A673 (cell line): ENCODE data around the gene MPZL1. TPM values are rescaled to one million over a fixed set of nuclear protein-coding genes. Genes with fewer than 3 reads are reported as not detected.

ENCODE experiments used
- BruUV-seq: library from RNA; stranded (reverse); fragments of 400-500 nt; replicated peaks from 2 replicates; lab custom pipeline; 2021; lab: Mats Ljungman, UMichigan
- CTCF ChIA-PET: fragments of 300-600 bp; sonication (Branson Sonifier 250); formaldehyde crosslinking; loops from one replicate; lab custom pipeline; 2022; ENCODE audit warnings: antibody characterized with exemption; lab: Charles Lee
- POLR2A ChIA-PET: fragments of 300-600 bp; sonication (Branson Sonifier 250); formaldehyde crosslinking; loops from one replicate; lab custom pipeline; 2022; ENCODE audit warnings: antibody characterized with exemption; ENCODE audit not compliant: low non-redundant PET; lab: Charles Lee
- DNase-seq: peaks from one replicate; pipeline ENCODE4 v3.0.0-alpha.2; 2015; ENCODE audit warnings: low spot score
- H3K27ac ChIP-seq: fragments of 200-600 bp; sonication (generic); 2 replicates; pipeline ENCODE4 v1.5.1; 2016; ENCODE audit warnings: mixed run types, low read depth, mild to moderate bottlenecking, mixed read lengths, antibody characterized with exemption, low read length; ENCODE audit not compliant: poor library complexity, severe bottlenecking
- H3K27me3 ChIP-seq: fragments of 200-600 bp; sonication (generic); replicated peaks from 2 replicates; pipeline ENCODE4 v1.6.1; 2017; ENCODE audit warnings: mixed run types, low read depth, mild to moderate bottlenecking, mixed read lengths, antibody characterized with exemption, low read length; ENCODE audit not compliant: insufficient read depth, poor library complexity
- H3K36me3 ChIP-seq: fragments of 200-600 bp; sonication (generic); 2 replicates; pipeline ENCODE4 v1.6.1; 2016; ENCODE audit warnings: mixed run types, mild to moderate bottlenecking, mixed read lengths, antibody characterized with exemption, low read length; ENCODE audit not compliant: insufficient read depth, poor library complexity, severe bottlenecking
- H3K4me1 ChIP-seq: fragments of 200-600 bp; sonication (generic); 2 replicates; pipeline ENCODE4 v1.6.1; 2017; ENCODE audit warnings: mixed run types, mild to moderate bottlenecking, mixed read lengths, antibody characterized with exemption, low read length; ENCODE audit not compliant: insufficient read depth, poor library complexity, severe bottlenecking
- H3K4me3 ChIP-seq: fragments of 200-600 bp; sonication (generic); 2 replicates; pipeline ENCODE4 v1.5.1; 2016; ENCODE audit warnings: low read depth, mixed run types, mild to moderate bottlenecking, mixed read lengths, low read length; ENCODE audit not compliant: poor library complexity, severe bottlenecking
- H3K9me3 ChIP-seq: fragments of 200-600 bp; sonication (generic); 2 replicates; pipeline ENCODE4 v1.6.1; 2016; ENCODE audit warnings: mixed run types, low read depth, mild to moderate bottlenecking, mixed read lengths, antibody characterized with exemption, low read length; ENCODE audit not compliant: poor library complexity, severe bottlenecking
- CTCF ChIP-seq: fragments of 300-800, 200-600 bp; sonication (generic); conservative IDR thresholded peaks from 2 replicates; pipeline ENCODE4 v1.5.1; 2017; ENCODE audit warnings: low read depth, mild to moderate bottlenecking, antibody characterized with exemption, low read length, moderate library complexity, mixed read lengths
- EZH2 ChIP-seq: fragments of 200-600 bp; sonication (generic); IDR thresholded peaks from 2 replicates; pipeline ENCODE4 v1.6.1; 2017; ENCODE audit warnings: borderline replicate concordance, low read depth, mild to moderate bottlenecking, mixed read lengths, antibody characterized with exemption, low read length; ENCODE audit not compliant: poor library complexity, severe bottlenecking
- intact Hi-C: fragments of 100-400 bp; cut with micrococcal nuclease; formaldehyde crosslinking; loops from one replicate; pipeline ENCODE4 v1.10.0; 2022; ENCODE audit not compliant: unreplicated experiment
- total RNA-seq: library from RNA; stranded (reverse); gene quantifications from 2 replicates; pipeline ENCODE4 v1.2.3, GENCODE V29; 2021

The MPZL1 gene
- total RNA-seq, 1 experiment from 2014 or later, result 87.8 TPM

- H3K36me3 ChIP-seq, result no peaks in the 10 kb centered on the region
- no peak for TF ChIP-seq EZH2
- TF ChIP-seq CTCF, result peak; percentile 92
- H3K27ac ChIP-seq, result no peak overlapping the region
- POLR2A ChIA-PET, result no interaction called here
- H3K4me3 ChIP-seq, result no peak overlapping the region
- CTCF ChIA-PET, result interaction anchor here (0.5 to 2.4 kb wide), 4 partner anchors 87 to 778 kb away, joined by 3 to 14 read pairs (median 4); partner anchors contain the start of gene CREG1
- peak; percentile 85 for DNase-seq
- intact Hi-C loops, result loop anchor here (2.0 to 10.0 kb wide), 3 partner anchors 87 to 623 kb away; no protein-coding TSS in a partner anchor
- BruUV-seq, result no TSS peak
- no peaks in the 10 kb centered on the region for H3K4me1 ChIP-seq
- H3K27me3 ChIP-seq, result no peaks in the 10 kb centered on the region
- no peaks in the 10 kb centered on the region for H3K9me3 ChIP-seq
Measured at GRCh38 chr1:167687919-167688519, 33.8 kb upstream of the MPZL1 start.

GRCh38 chr1:167689567-167689920, 32.2 kb upstream of the MPZL1 start:
- no peak for DNase-seq
- BruUV-seq, result no TSS peak
- no peak overlapping the region for H3K4me3 ChIP-seq
- TF ChIP-seq CTCF, result no peak
- no peak for TF ChIP-seq EZH2
- no peaks in the 10 kb centered on the region for H3K9me3 ChIP-seq
- POLR2A ChIA-PET, result no interaction called here
- CTCF ChIA-PET, result interaction anchor here (0.6 kb wide), 1 partner anchor 16 kb away, joined by 3 read pairs; no protein-coding TSS in a partner anchor
- H3K27me3 ChIP-seq, result no peaks in the 10 kb centered on the region
- no peaks in the 10 kb centered on the region for H3K4me1 ChIP-seq
- intact Hi-C loops, result loop anchor here (2.0 to 10.0 kb wide), 3 partner anchors 89 to 625 kb away; no protein-coding TSS in a partner anchor
- H3K27ac ChIP-seq, result no peak overlapping the region
- H3K36me3 ChIP-seq, result no peaks in the 10 kb centered on the region

GRCh38 chr1:167690053-167690452, 31.7 kb upstream of the MPZL1 start:
- ChIA-PET CTCF (interaction anchor here (0.6 kb wide), 1 partner anchor 16 kb away, joined by 3 read pairs; no protein-coding TSS in a partner anchor), POLR2A (no interaction called here)
- BruUV-seq, result no TSS peak
- no peaks in the 10 kb centered on the region for H3K4me1 ChIP-seq
- no peaks in the 10 kb centered on the region for H3K9me3 ChIP-seq
- intact Hi-C loops, result no loop called here
- TF ChIP-seq EZH2 (no peak), CTCF (no peak)
- H3K27ac ChIP-seq, result no peak overlapping the region
- DNase-seq, result no peak
- H3K4me3 ChIP-seq, result no peak overlapping the region
- no peaks in the 10 kb centered on the region for H3K27me3 ChIP-seq
- H3K36me3 ChIP-seq, result no peaks in the 10 kb centered on the region
